ENCODE measurements around the gene CNTN1.

Gene CNTN1

DNA sequence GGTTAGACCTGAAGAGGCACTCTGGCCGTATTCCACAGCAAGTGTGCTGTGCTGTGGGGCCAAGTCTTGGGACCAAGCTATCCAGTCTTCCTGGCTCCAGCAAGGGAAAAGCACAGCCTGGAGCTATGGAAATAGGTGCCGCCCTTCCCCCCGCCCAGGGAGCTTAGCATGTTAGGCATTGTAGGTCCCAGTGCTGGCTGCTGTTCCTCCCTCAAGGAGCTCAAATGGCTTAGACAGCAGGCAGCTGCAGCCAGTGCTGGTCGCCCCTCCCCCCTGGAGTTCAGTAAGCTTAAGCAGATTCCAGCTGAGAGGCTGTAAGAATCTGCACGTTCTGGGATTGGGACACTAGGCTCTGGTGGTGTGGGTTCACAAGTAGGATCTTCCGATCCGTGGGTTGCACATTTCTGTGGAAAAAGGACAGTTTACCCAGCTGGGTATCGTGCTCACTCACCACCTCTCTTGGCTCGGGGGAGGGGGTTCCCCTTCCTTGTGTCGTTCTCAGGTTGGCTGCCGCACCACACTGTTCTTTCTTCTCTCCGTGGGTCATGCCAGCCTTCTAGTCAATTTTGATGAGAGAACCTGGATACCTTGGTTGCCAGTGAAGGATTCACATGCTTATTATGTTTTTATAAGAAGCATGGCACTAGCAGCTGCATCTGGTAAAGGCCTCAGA, 127.3 kb downstream of the CNTN1 start:
- POLR2A ChIA-PET = no interaction called here
- no peak for DNase-seq (ENCODE audit: low read depth, low spot score)

GRCh38 chr12:40820794-40821484, 128.7 kb downstream of the CNTN1 start:
- CTCF ChIA-PET = no interaction called here

More for the DNA sequence above, 127.3 kb downstream of the CNTN1 start:
- no peak for TF ChIP-seq CTCF (IDR thresholded peaks at IDR 0.05; ENCODE audit: insufficient read depth, low read length, missing control alignments)
- CTCF ChIA-PET = no interaction called here
- H3K4me3 ChIP-seq (ENCODE audit: low read depth, low read length) = no peak overlapping the region

DNA sequence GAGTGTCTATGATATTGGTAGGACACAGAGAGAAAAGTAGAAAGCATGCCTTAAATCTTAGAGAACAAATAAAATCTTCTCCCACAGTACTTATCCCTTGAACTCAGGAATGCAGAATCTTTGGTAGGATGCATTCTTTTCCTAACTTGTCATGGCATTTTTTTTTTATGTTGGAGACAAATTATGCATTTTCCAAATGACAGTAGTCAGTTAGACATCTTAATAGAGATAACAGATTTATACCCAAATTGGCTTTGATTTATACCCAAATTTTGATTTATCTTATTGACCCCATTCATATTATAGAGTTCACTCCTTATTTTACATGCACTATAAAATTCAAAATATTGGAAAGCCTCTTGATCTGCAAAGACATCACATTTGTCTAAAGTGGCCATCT, 132.9 kb downstream of the CNTN1 start:
- POLR2A ChIA-PET = no interaction called here
- CTCF ChIA-PET = no interaction called here
- TF ChIP-seq CTCF (IDR thresholded peaks at IDR 0.05; ENCODE audit: insufficient read depth, low read length, missing control alignments) = no peak
- DNase-seq (ENCODE audit: low read depth, low spot score) = no peak
- no peak overlapping the region for H3K4me3 ChIP-seq (ENCODE audit: low read depth, low read length)

More at GRCh38 chr12:40820794-40821484, 128.7 kb downstream of the CNTN1 start:
- TF ChIP-seq CTCF (IDR thresholded peaks at IDR 0.05; ENCODE audit: insufficient read depth, low read length, missing control alignments) = no peak
- no peak for DNase-seq (ENCODE audit: low read depth, low spot score)
- POLR2A ChIA-PET = no interaction called here
- H3K4me3 ChIP-seq (ENCODE audit: low read depth, low read length) = no peak overlapping the region

GRCh38 chr12:40827683-40828592, 135.7 kb downstream of the CNTN1 start:
- DNase-seq (ENCODE audit: low read depth, low spot score) = no peak
- CTCF ChIA-PET = no interaction called here
- POLR2A ChIA-PET = no interaction called here
- TF ChIP-seq CTCF (IDR thresholded peaks at IDR 0.05; ENCODE audit: insufficient read depth, low read length, missing control alignments) = no peak
- H3K4me3 ChIP-seq (ENCODE audit: low read depth, low read length) = no peak overlapping the region

GRCh38 chr12:40828593-40828990, 136.4 kb downstream of the CNTN1 start:
- DNase-seq (ENCODE audit: low read depth, low spot score) = no peak
- TF ChIP-seq CTCF (IDR thresholded peaks at IDR 0.05; ENCODE audit: insufficient read depth, low read length, missing control alignments) = no peak
- no peak overlapping the region for H3K4me3 ChIP-seq (ENCODE audit: low read depth, low read length)
- CTCF ChIA-PET = no interaction called here
- POLR2A ChIA-PET = no interaction called here

DNA sequence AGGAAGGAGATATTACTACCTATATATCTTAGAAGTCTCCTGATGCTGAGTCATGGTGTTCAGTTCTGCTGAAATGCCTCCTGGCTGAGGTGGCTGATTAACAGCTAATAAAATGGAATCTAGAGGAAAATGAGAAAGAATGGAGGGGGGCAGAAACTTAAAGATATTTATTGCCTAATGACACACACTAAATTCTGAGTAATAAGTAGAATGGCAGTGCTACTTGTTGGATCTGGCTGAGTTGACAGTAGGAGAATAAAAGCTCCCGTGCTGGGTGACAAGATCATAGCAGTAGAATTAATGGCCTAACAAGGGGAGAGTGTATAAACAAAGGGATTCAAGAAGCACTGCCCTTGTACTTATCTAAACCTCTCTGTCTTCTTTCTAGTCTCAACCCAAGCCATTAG, 137.5 kb downstream of the CNTN1 start:
- POLR2A ChIA-PET = no interaction called here
- no peak overlapping the region for H3K4me3 ChIP-seq (ENCODE audit: low read depth, low read length)
- no peak for TF ChIP-seq CTCF (IDR thresholded peaks at IDR 0.05; ENCODE audit: insufficient read depth, low read length, missing control alignments)
- DNase-seq (ENCODE audit: low read depth, low spot score) = no peak
- CTCF ChIA-PET = no interaction called here
